ENCODE results near the gene GYS1.

GYS1 gene

DNA sequence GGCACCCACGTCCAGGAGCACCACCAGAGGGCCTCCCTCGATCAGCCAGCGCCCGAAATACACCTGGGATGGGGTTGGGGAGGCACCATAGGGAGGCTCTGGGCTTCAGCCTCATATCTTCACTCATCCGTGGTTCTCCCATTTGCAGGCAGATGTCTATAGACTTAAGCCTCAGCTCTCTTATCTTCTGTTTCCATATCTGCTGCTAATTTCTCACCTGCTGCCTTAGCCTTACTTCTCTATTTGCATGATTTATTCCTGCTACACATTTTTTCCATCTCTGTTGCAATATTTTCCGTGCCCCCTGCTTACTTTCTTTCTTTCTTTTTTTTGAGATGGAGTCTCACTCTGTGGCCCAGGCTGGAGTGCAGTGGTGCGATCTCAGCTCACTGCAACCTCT, 5.8 kb downstream of the GYS1 start:
- Histone ChIP-seq H3K27me3 (replicated peaks; ENCODE audit: control insufficient read depth, insufficient read depth, low read length) (no peaks in the 10 kb centered on the region), H3K36me3 (ENCODE audit: control insufficient read depth, insufficient read depth, low read length) (peaks cover 20% of the 10 kb centered on the region), H3K4me3 (replicated peaks; ENCODE audit: low read depth, low read length) (no peak overlapping the region)
- DNase-seq (ENCODE audit: extremely low read depth, insufficient read length): no peak
- TF ChIP-seq, protein P1, sequence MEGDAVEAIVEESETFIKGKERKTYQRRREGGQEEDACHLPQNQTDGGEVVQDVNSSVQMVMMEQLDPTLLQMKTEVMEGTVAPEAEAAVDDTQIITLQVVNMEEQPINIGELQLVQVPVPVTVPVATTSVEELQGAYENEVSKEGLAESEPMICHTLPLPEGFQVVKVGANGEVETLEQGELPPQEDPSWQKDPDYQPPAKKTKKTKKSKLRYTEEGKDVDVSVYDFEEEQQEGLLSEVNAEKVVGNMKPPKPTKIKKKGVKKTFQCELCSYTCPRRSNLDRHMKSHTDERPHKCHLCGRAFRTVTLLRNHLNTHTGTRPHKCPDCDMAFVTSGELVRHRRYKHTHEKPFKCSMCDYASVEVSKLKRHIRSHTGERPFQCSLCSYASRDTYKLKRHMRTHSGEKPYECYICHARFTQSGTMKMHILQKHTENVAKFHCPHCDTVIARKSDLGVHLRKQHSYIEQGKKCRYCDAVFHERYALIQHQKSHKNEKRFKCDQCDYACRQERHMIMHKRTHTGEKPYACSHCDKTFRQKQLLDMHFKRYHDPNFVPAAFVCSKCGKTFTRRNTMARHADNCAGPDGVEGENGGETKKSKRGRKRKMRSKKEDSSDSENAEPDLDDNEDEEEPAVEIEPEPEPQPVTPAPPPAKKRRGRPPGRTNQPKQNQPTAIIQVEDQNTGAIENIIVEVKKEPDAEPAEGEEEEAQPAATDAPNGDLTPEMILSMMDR (IDR thresholded peaks at IDR 0.05; ENCODE audit: insufficient read depth, low read length, poor library complexity, severe bottlenecking): no peak

DNA sequence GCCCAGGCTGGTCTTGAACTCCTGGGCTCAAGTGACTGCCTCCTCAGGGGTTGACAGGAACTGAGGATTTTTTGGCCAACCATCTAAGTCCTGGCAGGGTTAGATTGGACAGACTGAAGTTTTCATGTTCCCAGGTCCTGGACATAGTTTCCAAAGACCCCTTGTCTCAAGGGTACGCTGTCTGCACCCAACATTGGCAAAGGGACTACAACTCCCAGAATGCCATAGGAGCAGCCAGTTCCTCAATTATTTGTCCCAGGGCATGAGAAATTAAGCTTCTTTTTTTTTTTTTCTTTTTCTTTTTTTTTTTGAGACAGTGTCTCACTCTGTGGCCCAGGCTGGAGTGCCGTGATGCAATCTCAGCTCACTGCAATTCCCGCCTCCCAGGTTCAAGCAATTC, 6.9 kb downstream of the GYS1 start:
- peaks cover 26% of the 10 kb centered on the region for H3K36me3 ChIP-seq (ENCODE audit: control insufficient read depth, insufficient read depth, low read length)

DNA sequence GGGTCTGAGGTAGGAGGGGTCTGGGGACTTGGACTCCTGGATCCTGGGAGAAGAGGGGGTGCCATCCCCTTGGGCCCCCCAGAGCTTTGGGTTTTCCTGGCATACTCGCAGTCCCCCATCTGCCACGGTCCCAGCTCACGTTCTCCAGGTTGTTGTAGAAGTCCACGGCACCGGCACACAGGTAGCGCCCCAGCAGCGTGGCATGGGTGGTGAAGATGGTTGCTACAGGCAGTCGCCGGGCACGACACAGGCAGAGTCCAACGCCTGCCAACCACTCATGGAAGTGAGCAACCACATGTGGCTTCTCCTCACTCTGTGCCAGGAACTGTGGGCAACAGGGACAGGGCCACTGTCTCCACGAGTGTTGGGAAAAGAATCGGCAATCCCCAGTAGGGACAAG, 7.4 kb downstream of the GYS1 start:
- TF ChIP-seq, protein P1 (IDR thresholded peaks at IDR 0.05; ENCODE audit: insufficient read depth, low read length, poor library complexity, severe bottlenecking): no peak
- H3K27me3 ChIP-seq (replicated peaks; ENCODE audit: control insufficient read depth, insufficient read depth, low read length): no peaks in the 10 kb centered on the region
- peaks cover 26% of the 10 kb centered on the region for H3K36me3 ChIP-seq (ENCODE audit: control insufficient read depth, insufficient read depth, low read length)
- DNase-seq (ENCODE audit: extremely low read depth, insufficient read length): no peak
- H3K4me3 ChIP-seq (replicated peaks; ENCODE audit: low read depth, low read length): no peak overlapping the region

More for the DNA sequence above, 6.9 kb downstream of the GYS1 start:
- TF ChIP-seq, protein P1 (IDR thresholded peaks at IDR 0.05; ENCODE audit: insufficient read depth, low read length, poor library complexity, severe bottlenecking): no peak
- DNase-seq (ENCODE audit: extremely low read depth, insufficient read length): no peak
- Histone ChIP-seq H3K4me3 (replicated peaks; ENCODE audit: low read depth, low read length) (no peak overlapping the region), H3K27me3 (replicated peaks; ENCODE audit: control insufficient read depth, insufficient read depth, low read length) (no peaks in the 10 kb centered on the region)

DNA sequence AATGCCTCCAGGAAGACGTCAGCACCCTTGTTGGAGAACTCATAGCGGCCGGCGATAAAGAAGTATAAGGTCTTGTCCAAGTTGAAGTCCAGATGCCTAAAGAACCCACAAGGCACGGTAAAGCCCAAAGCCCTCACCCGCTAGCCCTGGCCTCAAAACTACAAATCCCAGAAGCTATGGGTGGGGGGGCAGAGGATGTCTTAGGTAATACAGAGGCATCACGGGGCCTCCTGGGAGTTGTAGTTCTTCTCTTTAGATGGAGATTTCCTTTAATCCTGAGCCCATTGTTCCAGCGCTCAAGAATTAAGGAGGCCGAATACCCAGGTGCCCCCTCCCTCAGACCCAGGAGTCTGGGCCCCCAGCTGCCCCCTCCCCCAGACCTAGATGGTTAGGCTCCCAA, 10.8 kb downstream of the GYS1 start:
- Histone ChIP-seq H3K36me3 (ENCODE audit: control insufficient read depth, insufficient read depth, low read length) (peaks cover 25% of the 10 kb centered on the region), H3K4me3 (replicated peaks; ENCODE audit: low read depth, low read length) (no peak overlapping the region), H3K27me3 (replicated peaks; ENCODE audit: control insufficient read depth, insufficient read depth, low read length) (no peaks in the 10 kb centered on the region)
- DNase-seq (ENCODE audit: extremely low read depth, insufficient read length): no peak
- TF ChIP-seq, protein P1 (IDR thresholded peaks at IDR 0.05; ENCODE audit: insufficient read depth, low read length, poor library complexity, severe bottlenecking): no peak

DNA sequence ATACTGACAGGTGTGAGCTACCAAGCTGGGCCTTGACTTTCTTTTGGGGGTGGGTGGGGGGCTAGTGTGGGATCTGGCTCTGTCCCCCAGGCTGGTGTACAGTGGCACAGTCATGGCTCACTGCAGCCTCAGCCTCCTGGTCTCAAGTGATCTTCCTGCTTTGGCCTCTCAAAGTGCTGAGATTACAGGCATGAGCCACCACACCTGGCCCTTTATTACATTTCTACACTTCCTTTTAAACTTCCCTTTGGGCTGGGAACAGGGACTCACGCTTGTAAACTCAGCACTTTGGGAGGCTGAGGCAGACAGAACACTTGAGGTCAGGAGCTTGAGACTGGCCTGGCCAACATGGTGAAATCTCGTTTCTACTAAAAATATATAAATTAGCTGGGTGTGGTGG, 16.0 kb downstream of the GYS1 start:
- DNase-seq (ENCODE audit: extremely low read depth, insufficient read length): no peak
- Histone ChIP-seq H3K36me3 (ENCODE audit: control insufficient read depth, insufficient read depth, low read length) (peaks cover 7% of the 10 kb centered on the region), H3K4me3 (replicated peaks; ENCODE audit: low read depth, low read length) (no peak overlapping the region), H3K27me3 (replicated peaks; ENCODE audit: control insufficient read depth, insufficient read depth, low read length) (no peaks in the 10 kb centered on the region)
- TF ChIP-seq, protein P1 (IDR thresholded peaks at IDR 0.05; ENCODE audit: insufficient read depth, low read length, poor library complexity, severe bottlenecking): no peak
